HepG2 (cell line): ENCODE results near the gene TBC1D10B. TPM values are rescaled to one million over a fixed set of nuclear protein-coding genes. Genes with fewer than 3 reads are reported as not detected.

Experiments used
- CC2D1A ChIP-seq: sonication (generic); formaldehyde crosslinking; IDR thresholded peaks from 2 replicates; pipeline ENCODE4 v1.8.1; 2023; ENCODE audit warnings: mild to moderate bottlenecking, missing genetic modification reagents
- FOXP4 ChIP-seq: sonication (generic); formaldehyde crosslinking; IDR thresholded peaks from 2 replicates; pipeline ENCODE4 v1.4.0; 2020; ENCODE audit warnings: missing genetic modification reagents
- MAFF ChIP-seq: IDR thresholded peaks from 2 replicates; pipeline ENCODE4 v1.6.1; 2011; ENCODE audit warnings: low read depth, low read length, improper control_type of control experiment
- MIXL1 ChIP-seq: IDR thresholded peaks from 2 replicates; pipeline ENCODE4 v1.6.1; 2016
- PRDM15 ChIP-seq: sonication (generic); formaldehyde crosslinking; IDR thresholded peaks from 2 replicates; pipeline ENCODE4 v1.4.0; 2020; ENCODE audit warnings: missing genetic modification reagents
- SRSF9 ChIP-seq: fragments of 200-400 bp; formaldehyde crosslinking; IDR thresholded peaks from 2 replicates; pipeline ENCODE4 v1.6.1; 2018; ENCODE audit warnings: borderline replicate concordance, mild to moderate bottlenecking, low read depth, low read length; ENCODE audit not compliant: insufficient read depth, poor library complexity, severe bottlenecking
- THYN1 ChIP-seq: sonication (generic); formaldehyde crosslinking; IDR thresholded peaks from 2 replicates; pipeline ENCODE4 v1.8.1; 2023; ENCODE audit warnings: low read depth, mild to moderate bottlenecking, moderate library complexity, missing genetic modification reagents, borderline replicate concordance
- ZBTB37 ChIP-seq: sonication (generic); formaldehyde crosslinking; IDR thresholded peaks from 2 replicates; pipeline ENCODE4 v1.4.0; 2020; ENCODE audit warnings: mild to moderate bottlenecking, missing genetic modification reagents
- ZNF180 ChIP-seq: sonication (generic); formaldehyde crosslinking; IDR thresholded peaks from 2 replicates; pipeline ENCODE4 v1.4.0; 2020; ENCODE audit warnings: low read depth, missing genetic modification reagents, borderline replicate concordance
- ZNF253 ChIP-seq: sonication (generic); formaldehyde crosslinking; IDR thresholded peaks from 2 replicates; pipeline ENCODE4 v1.8.0; 2022; ENCODE audit warnings: mild to moderate bottlenecking, missing genetic modification reagents, borderline replicate concordance
- ZNF280B ChIP-seq: sonication (generic); formaldehyde crosslinking; IDR thresholded peaks from 2 replicates; pipeline ENCODE4 v1.5.0; 2020; ENCODE audit warnings: missing genetic modification reagents, mild to moderate bottlenecking, borderline replicate concordance
- ZNF432 ChIP-seq: sonication (generic); formaldehyde crosslinking; IDR thresholded peaks from 2 replicates; pipeline ENCODE4 v1.5.0; 2020; ENCODE audit warnings: missing genetic modification reagents, mild to moderate bottlenecking, borderline replicate concordance
- ZNF484 ChIP-seq: sonication (generic); formaldehyde crosslinking; IDR thresholded peaks from 2 replicates; pipeline ENCODE4 v1.5.1; 2020; ENCODE audit warnings: mild to moderate bottlenecking, low read depth, missing genetic modification reagents, borderline replicate concordance
- ZNF547 ChIP-seq: sonication (generic); formaldehyde crosslinking; IDR thresholded peaks from 2 replicates; pipeline ENCODE4 v1.5.1; 2020; ENCODE audit warnings: mild to moderate bottlenecking, missing genetic modification reagents
- ZNF615 ChIP-seq: sonication (generic); formaldehyde crosslinking; IDR thresholded peaks from 2 replicates; pipeline ENCODE4 v1.5.0; 2020; ENCODE audit warnings: mild to moderate bottlenecking, missing genetic modification reagents, borderline replicate concordance
- ZNF720 ChIP-seq: sonication (generic); formaldehyde crosslinking; IDR thresholded peaks from 2 replicates; pipeline ENCODE4 v1.4.0; 2020; ENCODE audit warnings: missing genetic modification reagents
- ZNF746 ChIP-seq: sonication (generic); formaldehyde crosslinking; IDR thresholded peaks from 2 replicates; pipeline ENCODE4 v1.8.0; 2022; ENCODE audit warnings: mild to moderate bottlenecking, missing genetic modification reagents
- ZNF776 ChIP-seq: sonication (generic); formaldehyde crosslinking; IDR thresholded peaks from 2 replicates; pipeline ENCODE4 v1.4.0; 2020; ENCODE audit warnings: mild to moderate bottlenecking, missing genetic modification reagents
- ZNF788 ChIP-seq: sonication (generic); formaldehyde crosslinking; IDR thresholded peaks from 2 replicates; pipeline ENCODE4 v1.5.0; 2020; ENCODE audit warnings: mild to moderate bottlenecking, missing genetic modification reagents, borderline replicate concordance
- polyA plus RNA-seq, 8 experiments: library from polyadenylated mRNA; depleted of rRNA in 3 of 8; stranded (reverse) in 7 of 8; unstranded in 1 of 8; fragments of >200 nt; fragmentation: Illumina TruSeq in 4 of 8; extraction: Trizol in 4 of 8; gene quantifications; 2 replicates each; pipeline versions ENCODE4 v1.2.1 to v1.2.3, GENCODE V29; 2011 to 2016; ENCODE audit warnings: low read depth in 4 of 8, missing spikeins in 1 of 8, mixed read lengths in 1 of 8; ENCODE audit not compliant: insufficient read depth in 1 of 8
- total RNA-seq, 5 experiments: library from RNA; depleted of rRNA; stranded (reverse); fragments of >200 nt; fragmentation: Illumina TruSeq; extraction: Trizol; gene quantifications; 2 replicates each; pipeline ENCODE4 v1.2.3, GENCODE V29; 2016; ENCODE audit warnings: low read depth in 1 of 5

TBC1D10B gene
- total and polyA plus RNA-seq, 2 of the 13 experiments (the other 11 are each of a cell fraction or from before 2014, with no cell fraction given): 15.7 to 24.8 TPM

GRCh38 chr16:30370456-30371247 lies at the start of gene TBC1D10B (continued):
- TF ChIP-seq ZNF280B (CRISPR knock-in tag) (no peak), ZNF776 (CRISPR knock-in tag) (no peak), MIXL1 (peak; percentile 42; the same call in 1 of the 2 replicates), ZNF788 (CRISPR knock-in tag) (0 out of 2 replicates have a peak, but pooled peaks have one; percentile 17), ZNF547 (no peak), PRDM15 (no peak), ZNF432 (no peak), MAFF (peak; percentile 70), ZNF746 (CRISPR knock-in tag) (no peak), ZNF720 (CRISPR knock-in tag) (no peak), ZNF253 (CRISPR knock-in tag) (no peak), SRSF9 (no peak), FOXP4 (CRISPR knock-in tag) (no peak; the same call in 1 of the 2 replicates), ZBTB37 (CRISPR knock-in tag) (no peak), ZNF484 (CRISPR knock-in tag) (no peak), ZNF180 (CRISPR knock-in tag) (no peak), ZNF615 (CRISPR knock-in tag) (no peak), THYN1 (no peak), CC2D1A (CRISPR knock-in tag) (no peak)
